ENCODE results near the gene GPR158.

The GPR158 gene

GRCh38 chr10:25176421-25176968, 1.7 kb downstream of the GPR158 start:
- no peak for DNase-seq (ENCODE audit: low read depth)
- H3K4me3 ChIP-seq (ENCODE audit: control insufficient read depth, low read depth, low read length): no peak overlapping the region
- no peak for TF ChIP-seq CTCF (IDR thresholded peaks at IDR 0.05; ENCODE audit: control insufficient read depth, insufficient read depth, low read depth, low read length, missing control alignments)

GRCh38 chr10:25177093-25177753, 2.4 kb downstream of the GPR158 start:
- no peak overlapping the region for H3K4me3 ChIP-seq (ENCODE audit: control insufficient read depth, low read depth, low read length)
- TF ChIP-seq CTCF (IDR thresholded peaks at IDR 0.05; ENCODE audit: control insufficient read depth, insufficient read depth, low read depth, low read length, missing control alignments): no peak
- DNase-seq (ENCODE audit: low read depth): no peak

- DNase-seq (ENCODE audit: low read depth): no peak
- TF ChIP-seq CTCF (IDR thresholded peaks at IDR 0.05; ENCODE audit: control insufficient read depth, insufficient read depth, low read depth, low read length, missing control alignments): no peak
- no peak overlapping the region for H3K4me3 ChIP-seq (ENCODE audit: control insufficient read depth, low read depth, low read length)
These were observed 2.9 kb downstream of the GPR158 start for GRCh38 chr10:25177754-25178135.

GRCh38 chr10:25178411-25178810, 3.6 kb downstream of the GPR158 start:
- TF ChIP-seq CTCF (IDR thresholded peaks at IDR 0.05; ENCODE audit: control insufficient read depth, insufficient read depth, low read depth, low read length, missing control alignments): no peak
- DNase-seq (ENCODE audit: low read depth): no peak

GRCh38 chr10:25180801-25181200, 6.0 kb downstream of the GPR158 start:
- TF ChIP-seq CTCF (IDR thresholded peaks at IDR 0.05; ENCODE audit: control insufficient read depth, insufficient read depth, low read depth, low read length, missing control alignments): no peak
- H3K4me3 ChIP-seq (ENCODE audit: control insufficient read depth, low read depth, low read length): no peak overlapping the region
- no peak for DNase-seq (ENCODE audit: low read depth)

More at GRCh38 chr10:25178411-25178810, 3.6 kb downstream of the GPR158 start:
- H3K4me3 ChIP-seq (ENCODE audit: control insufficient read depth, low read depth, low read length): no peak overlapping the region

- TF ChIP-seq CTCF (IDR thresholded peaks at IDR 0.05; ENCODE audit: control insufficient read depth, insufficient read depth, low read depth, low read length, missing control alignments): no peak
- no peak overlapping the region for H3K4me3 ChIP-seq (ENCODE audit: control insufficient read depth, low read depth, low read length)
These were observed 7.8 kb downstream of the GPR158 start for GRCh38 chr10:25182636-25183035.

More at GRCh38 chr10:25182636-25183035, 7.8 kb downstream of the GPR158 start:
- no peak for DNase-seq (ENCODE audit: low read depth)

Measured in AG09309 (cell line).